ENCODE data around the gene ULK4. TPM values are rescaled to one million over a fixed set of nuclear protein-coding genes. Genes with fewer than 3 reads are reported as not detected.
A peak's percentile ranks its signal among the peaks of the same experiment; 100 is the strongest.

Gene ULK4
- total and polyA plus RNA-seq, 2 of the 8 experiments (the other 6 are each of a cell fraction or from before 2014, with no cell fraction given) = 3.0 to 10.8 TPM

DNA sequence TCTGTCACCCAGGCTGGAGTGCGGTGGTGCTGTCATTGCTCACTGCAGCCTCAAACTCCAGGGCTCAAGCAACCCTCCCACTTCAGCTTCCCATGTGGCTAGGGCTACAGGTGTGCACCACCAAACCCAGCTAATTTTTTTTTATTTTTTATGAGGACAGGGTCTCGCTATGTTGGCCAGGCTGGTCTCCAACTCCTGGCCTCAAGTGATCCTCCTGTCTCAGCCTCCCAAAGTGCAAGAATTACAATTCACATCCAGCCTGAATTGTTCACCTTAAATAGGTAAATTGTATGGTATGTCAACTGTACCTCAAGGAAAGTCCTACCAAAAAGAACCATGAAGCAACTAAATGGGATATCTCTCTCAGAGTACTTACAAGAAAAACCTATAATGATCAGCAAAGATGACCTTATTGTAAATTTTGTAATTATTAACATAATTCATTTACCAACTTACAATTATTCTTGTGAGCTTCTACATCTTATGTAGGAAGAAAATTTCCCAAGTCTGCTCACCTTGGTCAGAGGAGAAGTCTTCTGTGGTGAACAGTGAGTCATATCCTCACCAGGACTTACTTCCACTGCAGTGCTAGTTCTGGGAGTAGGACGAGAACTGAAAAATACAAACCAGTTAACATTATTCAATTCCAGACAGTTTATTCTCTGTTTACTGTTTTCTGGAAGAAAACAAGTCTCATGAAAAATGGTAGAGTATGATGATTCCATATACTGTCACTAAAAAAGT lies 54.4 kb downstream of the ULK4 start:
- Histone ChIP-seq H4K8ac (ENCODE audit: extremely low read depth, insufficient read depth, low read length) (no peak overlapping the region), H3K23ac (ENCODE audit: insufficient read length) (no peak overlapping the region), H3K9me3 (ENCODE audit: insufficient read depth in 2 of 2, low read depth in 1 of 2, low read length in 1 of 2) (no peaks in the 10 kb centered on the region), H3K23me2 (ENCODE audit: low read depth, low read length) (no peaks in the 10 kb centered on the region), H3K36me3 (ENCODE audit: control insufficient read depth in 2 of 4, insufficient read depth in 4 of 4, low read length in 3 of 4) (peaks cover 0 to 14% (median 3%) of the 10 kb centered on the region in 4 experiments; a peak in 3 of 8 replicates), H3K4me2 (ENCODE audit: insufficient read depth in 1 of 2, low read depth in 2 of 2, low read length in 2 of 2) (no peak overlapping the region), H4K91ac (replicated peaks; ENCODE audit: insufficient read length, low read length) (no peak overlapping the region), H3K4ac (replicated peaks; ENCODE audit: insufficient read length, low read depth, low read length) (no peak overlapping the region), H3K4me3 (ENCODE audit: extremely low read depth in 1 of 4, insufficient read depth in 2 of 4, low read depth in 3 of 4, low read length in 4 of 4) (no peak overlapping the region), H2BK15ac (ENCODE audit: low read length) (no peak overlapping the region), H3K14ac (ENCODE audit: insufficient read length) (no peak overlapping the region), H3K56ac (replicated peaks; ENCODE audit: insufficient read length, low read depth, low read length) (no peak overlapping the region), H3K27me3 (replicated peaks in 1 of 4; ENCODE audit: control insufficient read depth in 3 of 4, extremely low read depth in 1 of 4, insufficient read depth in 3 of 4, low read length in 3 of 4) (no peaks in the 10 kb centered on the region), H3K18ac (ENCODE audit: extremely low read depth, low read length) (no peak overlapping the region), H2AK5ac (ENCODE audit: low read depth, low read length) (no peak overlapping the region), H4K20me1 (replicated peaks in 1 of 2; ENCODE audit: control insufficient read depth in 1 of 2, insufficient read depth in 2 of 2, low read length in 2 of 2) (no peaks in the 10 kb centered on the region), H4K5ac (ENCODE audit: insufficient read length, low read depth, low read length) (no peak overlapping the region), H3K9ac (replicated peaks in 1 of 4; ENCODE audit: extremely low read depth in 1 of 4, low read depth in 3 of 4, low read length in 3 of 4) (no peak overlapping the region), H2BK120ac (replicated peaks; ENCODE audit: low read depth, low read length) (no peak overlapping the region), H3K27ac (ENCODE audit: low read depth, low read length) (no peak overlapping the region), H3K4me1 (replicated peaks in 1 of 4; ENCODE audit: control insufficient read depth in 3 of 4, insufficient read depth in 4 of 4, low read length in 3 of 4) (no peaks in the 10 kb centered on the region), H3K79me2 (ENCODE audit: control insufficient read depth in 1 of 2, insufficient read depth in 2 of 2, low read length in 2 of 2) (no peaks in the 10 kb centered on the region), H2BK20ac (ENCODE audit: low read length) (no peak overlapping the region), H2AFZ (ENCODE audit: low read length) (no peak overlapping the region), H3K79me1 (ENCODE audit: low read depth, low read length) (no peaks in the 10 kb centered on the region), H2BK5ac (ENCODE audit: low read depth, low read length) (no peak overlapping the region), H2BK12ac (ENCODE audit: low read depth, low read length) (no peak overlapping the region)
- POLR2A ChIA-PET (ENCODE audit: partially characterized antibody) = no interaction called here
- WGBS, 2 experiments (ENCODE audit: extremely low coverage in 1 of 2, insufficient coverage in 1 of 2, insufficient read length in 1 of 2, insufficient replicate concordance in 2 of 2, low coverage in 1 of 2, low lambda C conversion rate in 2 of 2, missing lambda C conversion rate in 1 of 2) = 91% methylated on average over 3 of the region's 3 CpGs; no CpG with 5 or more reads in 1 of the 2 experiments
- CTCF ChIA-PET (ENCODE audit: partially characterized antibody) = interaction anchor here (1.1 to 1.5 kb wide), 4 partner anchors 9 to 332 kb away, joined by 3 to 5 read pairs (median 3); no protein-coding TSS in a partner anchor
- no peak for DNase-seq (ENCODE audit: low read depth in 1 of 2, low spot score in 2 of 2)
- TF ChIP-seq BRCA1 (IDR thresholded peaks at IDR 0.05; ENCODE audit: low read depth, low read length) (no peak), KDM1A (IDR thresholded peaks at IDR 0.05; ENCODE audit: borderline replicate concordance, low read length) (peak; percentile 69; the same call in 1 of the 2 replicates)
- no peak for FAIRE-seq

All from H1 (cell line).